CD14-positive monocyte (primary cell): ENCODE data around the gene GLIS2. TPM values are rescaled to one million over a fixed set of nuclear protein-coding genes. Genes with fewer than 3 reads are reported as not detected.
A peak's percentile ranks its signal among the peaks of the same experiment; 100 is the strongest.

Experiments used
- DNase-seq, 3 donors: peaks; one replicate each; pipeline ENCODE4 v3.0.0-alpha.2; 2011 to 2022
- H2AFZ ChIP-seq: 2 replicates; pipeline ENCODE4 v1.6.0; 2012; ENCODE audit warnings: mild to moderate bottlenecking, low read depth, low read length, inconsistent platforms; ENCODE audit not compliant: insufficient read depth, poor library complexity, severe bottlenecking
- H3K27ac ChIP-seq, 2 donors: 1 replicate in 1 of 2; 2 replicates in 1 of 2; pipeline ENCODE4 v1.5.1; 2012 to 2013; ENCODE audit warnings: low read length in 2 of 2, control low read depth in 1 of 2, inconsistent platforms in 1 of 2, low read depth in 1 of 2, mild to moderate bottlenecking in 1 of 2
- H3K27me3 ChIP-seq, 2 donors: one replicate each; pipeline versions ENCODE4 v1.6.0 to v1.6.1; 2011 to 2013; ENCODE audit warnings: low read length in 2 of 2; ENCODE audit not compliant: control insufficient read depth in 2 of 2, insufficient read depth in 2 of 2
- H3K36me3 ChIP-seq, 2 donors: replicated peaks in 1 of 2; 1 replicate in 1 of 2; 2 replicates in 1 of 2; pipeline versions ENCODE4 v1.5.1 to v1.6.1; 2012 to 2013; ENCODE audit warnings: low read length in 2 of 2, control low read depth in 1 of 2, inconsistent platforms in 1 of 2, mild to moderate bottlenecking in 1 of 2; ENCODE audit not compliant: insufficient read depth in 2 of 2, control insufficient read depth in 1 of 2
- H3K4me1 ChIP-seq, 2 donors: 1 replicate in 1 of 2; 2 replicates in 1 of 2; pipeline versions ENCODE4 v1.5.1 to v1.6.1; 2012 to 2013; ENCODE audit warnings: low read length in 2 of 2, control low read depth in 1 of 2, inconsistent platforms in 1 of 2, mild to moderate bottlenecking in 1 of 2, moderate library complexity in 1 of 2; ENCODE audit not compliant: insufficient read depth in 2 of 2, control insufficient read depth in 1 of 2
- H3K4me2 ChIP-seq: replicated peaks from 2 replicates; pipeline ENCODE3; 2012; ENCODE audit warnings: low read length, moderate library complexity, mild to moderate bottlenecking; ENCODE audit not compliant: poor library complexity, severe bottlenecking; ENCODE audit errors: extremely low read depth
- H3K4me3 ChIP-seq, 3 experiments: fragments of 200-600 bp in 1 of 3; sonication (generic) in 1 of 3; replicated peaks in 1 of 3; 1 replicate in 2 of 3; 2 replicates in 1 of 3; pipeline ENCODE4 v1.5.1; 2011 to 2013; ENCODE audit warnings: low read length in 3 of 3, mild to moderate bottlenecking in 3 of 3, control low read depth in 2 of 3, low read depth in 2 of 3, inconsistent platforms in 1 of 3, moderate library complexity in 1 of 3
- H3K79me2 ChIP-seq: 2 replicates; pipeline ENCODE4 v1.6.0; 2012; ENCODE audit warnings: mild to moderate bottlenecking, control low read depth, inconsistent platforms, low read length, moderate library complexity; ENCODE audit not compliant: insufficient read depth
- H3K9ac ChIP-seq: 2 replicates; pipeline ENCODE4 v1.6.0; 2017; ENCODE audit warnings: low read length, mild to moderate bottlenecking; ENCODE audit not compliant: insufficient read depth, poor library complexity, severe bottlenecking
- H3K9me3 ChIP-seq, 2 donors: replicated peaks in 1 of 2; 1 replicate in 1 of 2; 2 replicates in 1 of 2; pipeline versions ENCODE4 v1.5.1 to v1.6.1; 2012 to 2013; ENCODE audit warnings: low read length in 2 of 2, control low read depth in 1 of 2; ENCODE audit not compliant: control insufficient read depth in 1 of 2, insufficient read depth in 1 of 2
- H4K20me1 ChIP-seq: 2 replicates; pipeline ENCODE4 v1.6.0; 2012; ENCODE audit warnings: mild to moderate bottlenecking, low read length, control low read depth, moderate library complexity; ENCODE audit not compliant: insufficient read depth
- H3K27ac Mint-ChIP-seq, 7 donors: one replicate each; pipeline ENCODE4 v1.8.0; 2020; ENCODE audit warnings: mild to moderate bottlenecking in 7 of 7, mixed read lengths in 7 of 7, moderate library complexity in 6 of 7, inconsistent platforms in 2 of 7
- H3K27me3 Mint-ChIP-seq, 3 donors: one replicate each; pipeline ENCODE4 v1.8.0; 2021 to 2022; ENCODE audit warnings: low read depth in 3 of 3, mild to moderate bottlenecking in 3 of 3, mixed read lengths in 3 of 3, moderate library complexity in 3 of 3, inconsistent platforms in 1 of 3
- H3K36me3 Mint-ChIP-seq, 2 donors: one replicate each; pipeline ENCODE4 v1.8.0; 2020; ENCODE audit warnings: mixed read lengths in 2 of 2, inconsistent platforms in 1 of 2, mild to moderate bottlenecking in 1 of 2
- H3K4me1 Mint-ChIP-seq: one replicate; pipeline ENCODE4 v1.8.0; 2020; ENCODE audit warnings: mild to moderate bottlenecking, mixed read lengths
- H3K4me3 Mint-ChIP-seq, 2 donors: one replicate each; pipeline ENCODE4 v1.8.0; 2020; ENCODE audit warnings: mild to moderate bottlenecking in 2 of 2, mixed read lengths in 2 of 2, moderate library complexity in 1 of 2
- H3K9me3 Mint-ChIP-seq, 7 donors: one replicate each; pipeline ENCODE4 v1.8.0; 2020 to 2022; ENCODE audit warnings: mixed read lengths in 7 of 7, mild to moderate bottlenecking in 6 of 7, moderate library complexity in 6 of 7, inconsistent platforms in 2 of 7
- CTCF ChIP-seq: fragments of 200-600 bp; IDR thresholded peaks from one replicate; pipeline ENCODE4 v1.8.0; 2022; ENCODE audit warnings: antibody characterized with exemption, mild to moderate bottlenecking
- WGBS: methylation state at CpG from one replicate; pipeline ENCODE4 v1.1.5; 2013; ENCODE audit warnings: missing lambda C conversion rate; ENCODE audit not compliant: insufficient coverage; 5-methylcytosine and 5-hydroxymethylcytosine counted together
- intact Hi-C, 2 donors: fragments of 100-400 bp; cut with micrococcal nuclease; formaldehyde crosslinking; loops; one replicate each; pipeline versions ENCODE4 v1.15.0 to v1.15.1; 2023
- polyA plus RNA-seq, 3 donors: library from polyadenylated mRNA; depleted of rRNA in 1 of 3; unstranded in 2 of 3; stranded (reverse) in 1 of 3; fragments of 300-500 nt in 2 of 3; fragments of >200 nt in 1 of 3; fragmentation: Illumina TruSeq in 2 of 3; gene quantifications; 1 replicate in 2 of 3; 2 replicates in 1 of 3; pipeline ENCODE4 v1.2.3, GENCODE V29; 2012 to 2021

The GLIS2 gene
- polyA plus RNA-seq, 3 donors = 0.03 TPM; not detected in 2

DNA sequence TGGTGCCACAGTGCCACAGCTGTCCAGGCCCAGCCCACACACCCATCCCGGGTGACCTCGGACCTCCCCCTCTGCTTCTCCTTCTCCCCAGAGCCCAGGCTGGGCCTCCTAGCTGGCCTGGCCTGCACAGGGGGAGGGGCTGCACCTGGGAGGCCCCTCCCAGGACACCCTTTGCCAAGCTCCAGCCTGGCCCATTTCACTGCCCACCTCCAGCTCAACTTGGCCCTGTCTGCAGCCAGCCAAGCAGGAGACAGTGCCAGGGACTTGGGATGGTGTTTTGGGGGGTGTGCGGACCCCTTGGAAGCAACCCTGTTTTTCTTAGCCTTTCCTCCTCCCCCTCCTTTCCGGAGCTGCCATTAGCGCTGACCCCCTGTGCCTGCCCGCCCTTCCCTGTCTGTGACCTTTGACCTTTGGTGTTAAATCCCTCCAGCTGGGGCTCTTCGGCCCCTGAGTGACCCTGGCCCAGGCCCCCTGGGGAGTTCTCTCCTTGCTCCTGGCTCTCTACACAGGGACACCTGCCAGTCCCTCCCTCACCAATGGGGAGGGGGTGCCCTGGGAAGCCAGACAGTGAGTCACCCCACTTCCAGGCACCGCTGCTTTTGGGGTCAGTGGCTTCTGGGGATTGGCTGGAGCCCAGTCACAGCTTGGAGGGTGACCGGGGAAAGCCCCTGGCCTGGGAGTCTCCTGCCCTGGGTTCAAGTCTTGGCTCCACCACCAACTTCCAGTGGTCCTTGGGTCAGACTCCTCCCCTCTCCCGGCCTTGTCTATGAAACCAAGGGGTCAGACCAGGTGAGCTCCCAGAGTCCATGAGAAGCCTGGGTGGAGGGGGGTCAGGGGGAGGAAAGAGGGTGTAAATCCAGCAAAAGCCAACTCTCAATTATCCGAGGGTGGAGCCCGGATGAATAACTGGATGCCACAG lies 1.9 kb downstream of the GLIS2 start:
- Histone ChIP-seq H3K9ac (no peak overlapping the region), H3K4me2 (no peak overlapping the region), H3K36me3 (no peaks in the 10 kb centered on the region), H3K4me3 (no peak overlapping the region), H4K20me1 (no peaks in the 10 kb centered on the region), H3K9me3 (peaks cover 0 to 8% of the 10 kb centered on the region in 2 donors), H2AFZ (no peak overlapping the region), H3K27ac (no peak overlapping the region), H3K4me1 (peaks cover 12 to 17% of the 10 kb centered on the region in 2 donors), H3K27me3 (peaks cover 24 to 45% of the 10 kb centered on the region in 2 donors), H3K79me2 (no peaks in the 10 kb centered on the region)
- peaks cover 33 to 69% (median 36%) of the 10 kb centered on the region in 3 donors for H3K27me3 Mint-ChIP-seq
- peaks cover 6 to 10% of the 10 kb centered on the region in 2 donors for H3K36me3 Mint-ChIP-seq
- WGBS = 76% methylated on average over 6 of the region's 12 CpGs
- H3K27ac Mint-ChIP-seq = no peak overlapping the region
- H3K4me3 Mint-ChIP-seq = peak overlapping the region in 1 of 2 donors; percentile 75
- intact Hi-C loops = no loop called here
- TF ChIP-seq CTCF = no peak
- peak in 1 of 3 donors; percentile 32 for DNase-seq
- H3K9me3 Mint-ChIP-seq = peaks cover 0 to 8% (median 3%) of the 10 kb centered on the region in 7 donors
- H3K4me1 Mint-ChIP-seq = peaks cover 9% of the 10 kb centered on the region

DNA sequence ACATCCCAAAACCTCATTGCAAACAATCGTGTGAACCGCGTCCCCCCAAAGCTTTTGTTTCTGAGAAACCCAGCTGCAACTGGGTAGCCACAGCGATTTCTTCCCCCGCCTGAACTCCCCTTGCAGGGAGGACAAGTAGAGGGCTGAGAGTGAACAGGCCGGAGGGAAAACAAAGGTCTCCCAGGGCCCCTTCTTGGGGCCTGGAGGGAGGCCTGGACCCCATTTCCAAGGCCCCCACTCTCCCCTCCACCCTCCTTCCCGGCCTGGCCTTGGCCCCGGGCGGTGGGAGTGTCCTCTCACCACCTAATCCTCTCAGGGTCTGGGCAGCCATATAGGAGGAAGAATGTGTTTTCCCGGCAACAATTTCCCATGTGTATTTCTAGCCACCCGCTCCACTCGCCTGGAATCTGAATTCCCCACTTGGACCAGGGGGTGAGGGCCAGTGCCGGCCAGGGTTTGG lies 2.6 kb downstream of the GLIS2 start:
- H3K9me3 ChIP-seq = peaks cover 0 to 8% of the 10 kb centered on the region in 2 donors
- no peaks in the 10 kb centered on the region for H3K36me3 ChIP-seq
- no peaks in the 10 kb centered on the region for H3K79me2 ChIP-seq
- H3K36me3 Mint-ChIP-seq = peaks cover 6 to 10% of the 10 kb centered on the region in 2 donors
- H3K9ac ChIP-seq = no peak overlapping the region
- H2AFZ ChIP-seq = no peak overlapping the region
- intact Hi-C loops = no loop called here
- H3K4me2 ChIP-seq = no peak overlapping the region
- peaks cover 9% of the 10 kb centered on the region for H3K4me1 Mint-ChIP-seq
- H3K27me3 ChIP-seq = peaks cover 20 to 38% of the 10 kb centered on the region in 2 donors
- H3K27me3 Mint-ChIP-seq = peaks cover 28 to 62% (median 29%) of the 10 kb centered on the region in 3 donors
- no peak overlapping the region for H3K4me3 ChIP-seq
- no peak overlapping the region for H3K27ac Mint-ChIP-seq
- no peak overlapping the region for H3K27ac ChIP-seq
- H3K9me3 Mint-ChIP-seq = peaks cover 0 to 8% (median 3%) of the 10 kb centered on the region in 7 donors
- H4K20me1 ChIP-seq = no peaks in the 10 kb centered on the region
- no peak for DNase-seq
- 100% methylated on average over 3 of the region's 13 CpGs for WGBS
- no peak overlapping the region for H3K4me3 Mint-ChIP-seq
- peaks cover 12 to 17% of the 10 kb centered on the region in 2 donors for H3K4me1 ChIP-seq
- no peak for TF ChIP-seq CTCF
